Esophagus muscularis mucosa (tissue), 4 donors: ENCODE data around the gene DNAJC15. TPM values are rescaled to one million over a fixed set of nuclear protein-coding genes. Genes with fewer than 3 reads are reported as not detected.
"Not testable (repeated sequence)": the region's sequence is repeated elsewhere in the genome, so short reads cannot be mapped to it uniquely, and the experiment has no call there.

Experiments
- DNase-seq: peaks from one replicate; pipeline ENCODE4 v3.0.0-alpha.2; 2017; ENCODE audit errors: extremely low spot score
- H3K27ac ChIP-seq, 4 donors: fragments of 200-600 bp; sonication (generic); replicated peaks in 1 of 4; 1 replicate in 3 of 4; 2 replicates in 1 of 4; pipeline ENCODE4 v1.5.1; 2016 to 2019; ENCODE audit warnings: mild to moderate bottlenecking in 1 of 4
- H3K27me3 ChIP-seq, 4 donors: fragments of 200-600 bp; sonication (generic); one replicate each; pipeline versions ENCODE4 v1.5.1 to v1.6.0; 2016 to 2019
- H3K36me3 ChIP-seq, 4 donors: fragments of 200-600 bp; sonication (generic); one replicate each; pipeline ENCODE4 v1.5.1; 2016 to 2019
- H3K4me1 ChIP-seq, 4 donors: fragments of 200-600 bp; sonication (generic); one replicate each; pipeline ENCODE4 v1.5.1; 2016 to 2019
- H3K4me3 ChIP-seq, 4 donors: fragments of 200-600 bp; sonication (generic); 1 replicate in 2 of 4; 2 replicates in 2 of 4; pipeline ENCODE4 v1.5.1; 2016 to 2019; ENCODE audit warnings: mild to moderate bottlenecking in 4 of 4, moderate library complexity in 1 of 4
- H3K9me3 ChIP-seq, 4 donors: fragments of 200-600 bp; sonication (generic); 1 replicate in 3 of 4; 2 replicates in 1 of 4; pipeline ENCODE4 v1.5.1; 2016 to 2019
- CTCF ChIP-seq, 3 experiments: fragments of 200-600 bp in 2 of 3; fragments of 450-650 bp in 1 of 3; sonication (generic) in 2 of 3; IDR thresholded peaks; one replicate each; pipeline ENCODE4 v1.5.1; 2017 to 2019; ENCODE audit warnings: antibody characterized with exemption in 3 of 3, mild to moderate bottlenecking in 2 of 3, moderate library complexity in 1 of 3
- EP300 ChIP-seq: sonication (generic); formaldehyde crosslinking; IDR thresholded peaks from one replicate; pipeline ENCODE4 v1.6.1; 2017; ENCODE audit warnings: antibody characterized with exemption
- POLR2A ChIP-seq: fragments of 450-650 bp; IDR thresholded peaks from one replicate; pipeline ENCODE4 v1.6.1; 2017; ENCODE audit warnings: antibody characterized with exemption, moderate library complexity, mild to moderate bottlenecking, low read depth
- POLR2AphosphoS5 ChIP-seq, 2 donors: sonication (generic); formaldehyde crosslinking; IDR thresholded peaks; one replicate each; pipeline ENCODE4 v1.6.1; 2017; ENCODE audit warnings: antibody characterized with exemption in 2 of 2
- whole genome bisulfite sequencing: methylation state at CpG from one replicate; pipeline ENCODE4 v1.1.5; 2018; 5-methylcytosine and 5-hydroxymethylcytosine counted together
- intact Hi-C: fragments of 100-400 bp; cut with DNase I; formaldehyde crosslinking; loops from one replicate; pipeline ENCODE4 v1.15.1; 2023
- total RNA-seq, 4 donors: library from RNA; depleted of rRNA; stranded (reverse); fragments of >200 nt; gene quantifications; one replicate each; pipeline versions ENCODE4 v1.1.0 to v1.2.1, GENCODE V29; 2016

DNAJC15 gene
- total RNA-seq, 4 donors from 2014 or later: 13.3 to 19.8 (median 13.6) TPM

- H3K27me3 ChIP-seq: no peaks in the 10 kb centered on the region
- no peaks in the 10 kb centered on the region for H3K9me3 ChIP-seq
- H3K36me3 ChIP-seq: no peaks in the 10 kb centered on the region
- peak overlapping the region; percentile 62 to 81 (median 78) for H3K4me3 ChIP-seq
- TF ChIP-seq POLR2AphosphoS5 (IDR thresholded peaks at IDR 0.05): no peak
- H3K27ac ChIP-seq: peak overlapping the region; percentile 75 to 91 (median 86)
- intact Hi-C loops: no loop called here
- H3K4me1 ChIP-seq: peaks cover 19 to 34% (median 28%) of the 10 kb centered on the region in 4 donors
- WGBS: 44% methylated on average over 10 of the region's 10 CpGs
- DNase-seq: no peak
Measured at GRCh38 chr13:42990291-42991232, 32.8 kb upstream of the DNAJC15 start.

GRCh38 chr13:42991233-42991897, 32.0 kb upstream of the DNAJC15 start:
- H3K36me3 ChIP-seq, DNase-seq, intact Hi-C loops, H3K9me3 ChIP-seq, H3K27me3 ChIP-seq: not testable (repeated sequence)
- WGBS: 61% methylated on average over 15 of the region's 15 CpGs
- Histone ChIP-seq H3K4me3 (peak overlapping the region; percentile 62 to 81 (median 78)), H3K27ac (peak overlapping the region; percentile 75 to 91 (median 86)), H3K4me1 (peaks cover 14 to 29% (median 25%) of the 10 kb centered on the region in 4 donors)

- intact Hi-C loops: no loop called here
- peak within 1 kb of the TSS; percentile 75 to 91 (median 86) for H3K27ac ChIP-seq
- H3K36me3 ChIP-seq: no peaks in the 10 kb centered on the region
- TF ChIP-seq POLR2AphosphoS5 (IDR thresholded peaks at IDR 0.05): peak; percentile 42 to 44
- no peak for TF ChIP-seq EP300
- DNase-seq: peak; percentile 94
- peaks cover 14 to 32% (median 26%) of the 10 kb centered on the region in 4 donors for H3K4me1 ChIP-seq
- peak within 1 kb of the TSS; percentile 62 to 81 (median 78) for H3K4me3 ChIP-seq
- WGBS: 12% methylated on average over 19 of the region's 45 CpGs
- H3K27me3 ChIP-seq: no peaks in the 10 kb centered on the region
- H3K9me3 ChIP-seq: no peaks in the 10 kb centered on the region
Measured at GRCh38 chr13:42991898-42992763, 31.3 kb upstream of the DNAJC15 start, which contains the start of gene EPSTI1. EPSTI1 (minus strand) TSS chr13:42992241; CDS start chr13:42992165, 76 bp downstream.

GRCh38 chr13:42992764-42993122, 30.6 kb upstream of the DNAJC15 start:
- Histone ChIP-seq H3K36me3 (no peaks in the 10 kb centered on the region), H3K4me3 (peak overlapping the region; percentile 62 to 81 (median 78)), H3K9me3 (no peaks in the 10 kb centered on the region), H3K4me1 (peaks cover 14 to 36% (median 26%) of the 10 kb centered on the region in 4 donors), H3K27ac (peak overlapping the region; percentile 75 to 91 (median 86)), H3K27me3 (no peaks in the 10 kb centered on the region)
- intact Hi-C loops: no loop called here
- no peak for DNase-seq
- no peak for TF ChIP-seq CTCF (IDR thresholded peaks at IDR 0.05)
- no peak for TF ChIP-seq POLR2A
- TF ChIP-seq EP300: no peak
- no peak for TF ChIP-seq POLR2AphosphoS5 (IDR thresholded peaks at IDR 0.05)
- WGBS: 70% methylated on average over 4 of the region's 4 CpGs

- Histone ChIP-seq H3K4me3 (no peak overlapping the region), H3K27me3 (no peaks in the 10 kb centered on the region), H3K9me3 (no peaks in the 10 kb centered on the region), H3K27ac (no peak overlapping the region), H3K36me3 (no peaks in the 10 kb centered on the region), H3K4me1 (peaks cover 14 to 36% (median 25%) of the 10 kb centered on the region in 4 donors)
- no peak for TF ChIP-seq POLR2A
- no peak for TF ChIP-seq POLR2AphosphoS5 (IDR thresholded peaks at IDR 0.05)
- no peak for TF ChIP-seq EP300
- TF ChIP-seq CTCF (IDR thresholded peaks at IDR 0.05): no peak
- no peak for DNase-seq
- 100% methylated on average over 1 of the region's 1 CpG for WGBS
- intact Hi-C loops: no loop called here
Measured at GRCh38 chr13:42994878-42995277, 28.5 kb upstream of the DNAJC15 start.
